ENCODE results near the gene SPSB4.
A peak's percentile ranks its signal among the peaks of the same experiment; 100 is the strongest.

SPSB4 gene

GRCh38 chr3:141164852-141165251, 113.7 kb downstream of the SPSB4 start:
- H3K18ac ChIP-seq (ENCODE audit: low read depth in 1 of 2, low read length in 2 of 2), result no peak overlapping the region
- H3K14ac ChIP-seq (ENCODE audit: low read length in 2 of 2), result no peak overlapping the region
- no peaks in the 10 kb centered on the region for H3K36me3 ChIP-seq (ENCODE audit: control insufficient read depth in 1 of 2, insufficient read depth in 2 of 2, low read depth in 1 of 2, low read length in 2 of 2)
- no peak for DNase-seq
- no peaks in the 10 kb centered on the region for H3K4me1 ChIP-seq (ENCODE audit: control insufficient read depth, insufficient read depth, low read depth, low read length)
- H2BK5ac ChIP-seq (ENCODE audit: low read depth, low read length, poor library complexity, severe bottlenecking), result no peak overlapping the region
- no peak overlapping the region for H3K27ac ChIP-seq (ENCODE audit: low read length, poor library complexity, severe bottlenecking)
- no peaks in the 10 kb centered on the region for H3K27me3 ChIP-seq (ENCODE audit: control insufficient read depth in 1 of 2, insufficient read depth in 1 of 2, low read length in 2 of 2)
- no peak overlapping the region for H3K9ac ChIP-seq (ENCODE audit: low read length)
- no peak overlapping the region for H3K23ac ChIP-seq (ENCODE audit: low read length in 2 of 2)
- 84% methylated on average over 5 of the region's 5 CpGs for WGBS
- H3K4me2 ChIP-seq (ENCODE audit: low read length, poor library complexity, severe bottlenecking), result no peak overlapping the region
- H4K91ac ChIP-seq (ENCODE audit: low read length), result no peak overlapping the region
- no peak overlapping the region for H3K4ac ChIP-seq (ENCODE audit: low read depth in 1 of 2, low read length in 2 of 2)
- H2BK15ac ChIP-seq (ENCODE audit: low read depth, poor library complexity, severe bottlenecking), result no peak overlapping the region
- peaks cover 13% of the 10 kb centered on the region for H3K9me3 ChIP-seq (ENCODE audit: control insufficient read depth, low read length)
- no peak overlapping the region for H4K8ac ChIP-seq (ENCODE audit: low read length)
- no peak overlapping the region for H2AK5ac ChIP-seq (ENCODE audit: low read length, severe bottlenecking)
- no peaks in the 10 kb centered on the region for H3K79me1 ChIP-seq (replicated peaks; ENCODE audit: low read length, poor library complexity, severe bottlenecking)
- no peak overlapping the region for H2AFZ ChIP-seq (ENCODE audit: low read depth, low read length)
- no peak overlapping the region for H2BK12ac ChIP-seq (ENCODE audit: low read length in 2 of 2)
- no peak overlapping the region for H2BK120ac ChIP-seq (ENCODE audit: low read depth, low read length)
- no peak overlapping the region for H3K4me3 ChIP-seq (ENCODE audit: insufficient read depth in 1 of 2, low read depth in 1 of 2, low read length in 2 of 2)

- Histone ChIP-seq H4K91ac (ENCODE audit: low read length) (no peak overlapping the region), H3K27me3 (ENCODE audit: control insufficient read depth in 1 of 2, insufficient read depth in 1 of 2, low read length in 2 of 2) (no peaks in the 10 kb centered on the region), H3K14ac (ENCODE audit: low read length in 2 of 2) (no peak overlapping the region), H3K4me1 (ENCODE audit: control insufficient read depth, insufficient read depth, low read depth, low read length) (no peaks in the 10 kb centered on the region), H3K4ac (ENCODE audit: low read depth in 1 of 2, low read length in 2 of 2) (no peak overlapping the region), H3K9ac (ENCODE audit: low read length) (no peak overlapping the region), H4K8ac (ENCODE audit: low read length) (no peak overlapping the region), H2AK5ac (ENCODE audit: low read length, severe bottlenecking) (no peak overlapping the region), H2AFZ (ENCODE audit: low read depth, low read length) (no peak overlapping the region), H2BK12ac (ENCODE audit: low read length in 2 of 2) (no peak overlapping the region), H2BK15ac (ENCODE audit: low read depth, poor library complexity, severe bottlenecking) (no peak overlapping the region), H3K27ac (ENCODE audit: low read length, poor library complexity, severe bottlenecking) (no peak overlapping the region), H3K9me3 (ENCODE audit: control insufficient read depth, low read length) (peaks cover 6% of the 10 kb centered on the region), H2BK5ac (ENCODE audit: low read depth, low read length, poor library complexity, severe bottlenecking) (no peak overlapping the region), H3K36me3 (ENCODE audit: control insufficient read depth in 1 of 2, insufficient read depth in 2 of 2, low read depth in 1 of 2, low read length in 2 of 2) (no peaks in the 10 kb centered on the region), H3K4me2 (ENCODE audit: low read length, poor library complexity, severe bottlenecking) (no peak overlapping the region), H2BK120ac (ENCODE audit: low read depth, low read length) (no peak overlapping the region), H3K79me1 (replicated peaks; ENCODE audit: low read length, poor library complexity, severe bottlenecking) (no peaks in the 10 kb centered on the region), H3K4me3 (ENCODE audit: insufficient read depth in 1 of 2, low read depth in 1 of 2, low read length in 2 of 2) (no peak overlapping the region), H3K23ac (ENCODE audit: low read length in 2 of 2) (no peak overlapping the region), H3K18ac (ENCODE audit: low read depth in 1 of 2, low read length in 2 of 2) (no peak overlapping the region)
- 100% methylated on average over 2 of the region's 4 CpGs for WGBS
- DNase-seq, result no peak
Observed at GRCh38 chr3:141167681-141168080, 116.5 kb downstream of the SPSB4 start.

- Histone ChIP-seq H3K27ac (ENCODE audit: low read length, poor library complexity, severe bottlenecking) (no peak overlapping the region), H3K18ac (ENCODE audit: low read depth in 1 of 2, low read length in 2 of 2) (no peak overlapping the region), H3K14ac (ENCODE audit: low read length in 2 of 2) (no peak overlapping the region), H2BK15ac (ENCODE audit: low read depth, poor library complexity, severe bottlenecking) (no peak overlapping the region), H3K4me2 (ENCODE audit: low read length, poor library complexity, severe bottlenecking) (no peak overlapping the region), H2AFZ (ENCODE audit: low read depth, low read length) (no peak overlapping the region), H2BK12ac (ENCODE audit: low read length in 2 of 2) (no peak overlapping the region), H4K91ac (ENCODE audit: low read length) (no peak overlapping the region), H2AK5ac (ENCODE audit: low read length, severe bottlenecking) (no peak overlapping the region), H3K27me3 (ENCODE audit: control insufficient read depth in 1 of 2, insufficient read depth in 1 of 2, low read length in 2 of 2) (peaks cover 0 to 4% of the 10 kb centered on the region in 2 experiments), H3K23ac (ENCODE audit: low read length in 2 of 2) (no peak overlapping the region), H3K36me3 (ENCODE audit: control insufficient read depth in 1 of 2, insufficient read depth in 2 of 2, low read depth in 1 of 2, low read length in 2 of 2) (no peaks in the 10 kb centered on the region), H3K4me1 (ENCODE audit: control insufficient read depth, insufficient read depth, low read depth, low read length) (no peaks in the 10 kb centered on the region), H3K9me3 (ENCODE audit: control insufficient read depth, low read length) (peaks cover 6% of the 10 kb centered on the region), H4K8ac (ENCODE audit: low read length) (no peak overlapping the region), H3K4ac (ENCODE audit: low read depth in 1 of 2, low read length in 2 of 2) (no peak overlapping the region), H3K9ac (ENCODE audit: low read length) (no peak overlapping the region), H3K4me3 (ENCODE audit: insufficient read depth in 1 of 2, low read depth in 1 of 2, low read length in 2 of 2) (no peak overlapping the region), H3K79me1 (replicated peaks; ENCODE audit: low read length, poor library complexity, severe bottlenecking) (no peaks in the 10 kb centered on the region), H2BK120ac (ENCODE audit: low read depth, low read length) (no peak overlapping the region), H2BK5ac (ENCODE audit: low read depth, low read length, poor library complexity, severe bottlenecking) (no peak overlapping the region)
- peak; percentile 60 for DNase-seq
- WGBS, result 48% methylated on average over 4 of the region's 4 CpGs
Observed at GRCh38 chr3:141170678-141171295, 119.6 kb downstream of the SPSB4 start.

- Histone ChIP-seq H2BK5ac (ENCODE audit: low read depth, low read length, poor library complexity, severe bottlenecking) (no peak overlapping the region), H3K4me2 (ENCODE audit: low read length, poor library complexity, severe bottlenecking) (no peak overlapping the region), H3K4me3 (ENCODE audit: insufficient read depth in 1 of 2, low read depth in 1 of 2, low read length in 2 of 2) (no peak overlapping the region), H4K91ac (ENCODE audit: low read length) (no peak overlapping the region), H3K27ac (ENCODE audit: low read length, poor library complexity, severe bottlenecking) (no peak overlapping the region), H2BK12ac (ENCODE audit: low read length in 2 of 2) (no peak overlapping the region), H3K36me3 (ENCODE audit: control insufficient read depth in 1 of 2, insufficient read depth in 2 of 2, low read depth in 1 of 2, low read length in 2 of 2) (no peaks in the 10 kb centered on the region), H3K27me3 (ENCODE audit: control insufficient read depth in 1 of 2, insufficient read depth in 1 of 2, low read length in 2 of 2) (peaks cover 4% of the 10 kb centered on the region in 2 experiments), H2AFZ (ENCODE audit: low read depth, low read length) (no peak overlapping the region), H3K79me1 (replicated peaks; ENCODE audit: low read length, poor library complexity, severe bottlenecking) (no peaks in the 10 kb centered on the region), H2AK5ac (ENCODE audit: low read length, severe bottlenecking) (no peak overlapping the region), H3K4ac (ENCODE audit: low read depth in 1 of 2, low read length in 2 of 2) (no peak overlapping the region), H3K14ac (ENCODE audit: low read length in 2 of 2) (no peak overlapping the region), H3K4me1 (ENCODE audit: control insufficient read depth, insufficient read depth, low read depth, low read length) (no peaks in the 10 kb centered on the region), H4K8ac (ENCODE audit: low read length) (no peak overlapping the region), H3K9ac (ENCODE audit: low read length) (no peak overlapping the region), H3K23ac (ENCODE audit: low read length in 2 of 2) (no peak overlapping the region), H2BK15ac (ENCODE audit: low read depth, poor library complexity, severe bottlenecking) (no peak overlapping the region), H3K18ac (ENCODE audit: low read depth in 1 of 2, low read length in 2 of 2) (no peak overlapping the region), H2BK120ac (ENCODE audit: low read depth, low read length) (no peak overlapping the region), H3K9me3 (ENCODE audit: control insufficient read depth, low read length) (no peaks in the 10 kb centered on the region)
- DNase-seq, result no peak
- WGBS, result 46% methylated on average over 2 of the region's 2 CpGs
Observed at GRCh38 chr3:141174674-141175073, 123.5 kb downstream of the SPSB4 start.
